Activated naive CD8-positive, alpha-beta T cell treated with anti-CD3 and anti-CD28 coated beads for 36 hours (primary cell): Measurements from ENCODE around the gene TTC9. TPM values are rescaled to one million over a fixed set of nuclear protein-coding genes. Genes with fewer than 3 reads are reported as not detected.
"Not testable (repeated sequence)": the region's sequence is repeated elsewhere in the genome, so short reads cannot be mapped to it uniquely, and the experiment has no call there.

ENCODE experiments used
- DNase-seq: peaks from one replicate; pipeline ENCODE4 v3.0.0; 2021
- H3K27ac Mint-ChIP-seq: one replicate; pipeline ENCODE4 v1.8.0; 2022; ENCODE audit warnings: mild to moderate bottlenecking, moderate library complexity, mixed read lengths
- H3K27me3 Mint-ChIP-seq: one replicate; pipeline ENCODE4 v1.8.0; 2022; ENCODE audit warnings: mild to moderate bottlenecking, mixed read lengths
- H3K36me3 Mint-ChIP-seq: one replicate; pipeline ENCODE4 v1.8.0; 2021; ENCODE audit warnings: mild to moderate bottlenecking, mixed read lengths
- H3K4me1 Mint-ChIP-seq: one replicate; pipeline ENCODE4 v1.8.0; 2021; ENCODE audit warnings: mixed read lengths
- H3K4me3 Mint-ChIP-seq: one replicate; pipeline ENCODE4 v1.8.0; 2022; ENCODE audit warnings: mild to moderate bottlenecking, moderate library complexity, mixed read lengths
- H3K9me3 Mint-ChIP-seq: one replicate; pipeline ENCODE4 v1.8.0; 2022; ENCODE audit warnings: mixed read lengths
- total RNA-seq, 2 experiments: library from RNA; stranded (reverse); gene quantifications; one replicate each; pipeline ENCODE4 v1.2.3, GENCODE V29; 2021

Gene TTC9
- total RNA-seq, 2 experiments from 2014 or later, result 4.9 to 5.4 TPM

DNA sequence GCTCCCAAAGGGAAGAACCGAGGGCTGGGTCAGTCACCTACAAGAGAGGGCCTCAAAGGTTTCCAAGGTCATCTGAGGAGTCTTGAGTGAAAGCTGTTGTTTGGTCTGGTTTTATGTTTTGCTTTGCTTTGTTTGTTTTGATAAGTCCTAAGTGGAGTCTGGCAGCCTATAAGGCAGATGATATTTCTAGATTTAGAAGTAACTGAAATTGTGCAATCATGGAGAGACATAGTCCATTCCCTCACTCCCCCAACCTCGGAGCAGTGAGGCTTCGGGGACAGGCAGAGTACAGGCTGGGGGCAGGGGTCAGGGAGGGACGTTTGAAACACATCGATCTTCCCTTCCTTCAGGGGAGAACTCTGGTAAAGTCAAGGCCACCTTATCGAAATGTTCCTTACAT lies 42.3 kb downstream of the TTC9 start:
- H3K4me1 Mint-ChIP-seq, result peaks cover 2% of the 10 kb centered on the region
- no peaks in the 10 kb centered on the region for H3K27me3 Mint-ChIP-seq
- H3K9me3 Mint-ChIP-seq, result no peaks in the 10 kb centered on the region
- DNase-seq, result no peak
- H3K27ac Mint-ChIP-seq, result no peak overlapping the region
- H3K36me3 Mint-ChIP-seq, result no peaks in the 10 kb centered on the region
- no peak overlapping the region for H3K4me3 Mint-ChIP-seq

DNA sequence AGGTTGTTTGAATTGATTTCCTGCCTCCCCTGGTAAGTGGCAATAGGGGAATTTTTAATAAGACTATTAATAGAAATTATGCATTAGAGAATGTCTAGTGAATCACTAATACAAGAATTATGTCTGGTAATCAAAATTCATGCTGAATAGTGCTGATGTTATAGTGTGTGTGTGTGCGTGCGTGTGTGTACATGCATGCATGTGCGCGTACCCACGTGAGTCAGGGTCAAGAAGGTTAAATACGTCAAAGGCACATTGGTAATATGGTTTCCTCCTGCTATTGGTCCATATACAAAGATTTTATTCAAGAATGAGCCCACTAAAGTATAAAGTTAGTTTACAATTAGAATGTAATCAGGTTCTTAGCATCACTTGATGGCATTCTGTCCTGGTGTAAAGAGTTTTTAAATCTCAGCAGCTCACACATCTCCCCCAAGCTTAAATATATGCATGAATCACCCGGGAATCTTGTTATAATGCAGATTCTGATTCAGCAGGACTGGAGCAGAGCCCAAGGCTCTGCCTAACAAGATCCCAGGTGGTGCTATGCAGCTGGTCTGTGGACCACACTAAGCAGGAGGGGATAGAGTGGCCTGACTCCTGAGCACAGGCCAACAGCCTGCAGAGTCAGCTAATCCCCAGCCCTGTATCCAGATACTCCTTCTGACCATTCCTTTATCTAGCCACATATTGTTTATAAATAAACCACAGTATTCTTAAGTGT lies 43.9 kb downstream of the TTC9 start:
- DNase-seq, result no peak
- peaks cover under 1% of the 10 kb centered on the region for H3K4me1 Mint-ChIP-seq
- no peak overlapping the region for H3K27ac Mint-ChIP-seq
- H3K27me3 Mint-ChIP-seq, result no peaks in the 10 kb centered on the region
- H3K4me3 Mint-ChIP-seq, result no peak overlapping the region
- H3K36me3 Mint-ChIP-seq, result no peaks in the 10 kb centered on the region
- no peaks in the 10 kb centered on the region for H3K9me3 Mint-ChIP-seq

DNA sequence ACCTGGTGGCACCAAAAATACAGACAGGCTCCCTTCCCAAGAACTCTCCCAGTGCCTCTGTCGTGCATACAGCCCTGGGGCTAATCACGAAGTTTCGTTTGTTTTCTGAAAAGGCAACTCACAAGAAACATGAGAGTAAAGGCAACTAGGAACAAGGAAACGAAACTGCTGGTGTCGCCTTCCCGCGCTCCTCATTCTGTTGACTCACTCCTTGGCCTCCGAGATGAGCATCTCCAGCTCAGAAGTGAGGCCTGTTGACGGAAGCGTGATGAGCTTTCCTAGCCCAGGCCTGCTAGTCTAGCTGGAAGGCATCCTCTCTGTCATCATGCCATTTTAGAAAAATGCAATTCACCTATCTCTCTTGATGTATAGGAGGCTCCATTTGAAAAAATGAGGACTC lies 50.5 kb downstream of the TTC9 start:
- Mint-ChIP-seq H3K4me3 (no peak overlapping the region), H3K4me1 (no peaks in the 10 kb centered on the region), H3K36me3 (no peaks in the 10 kb centered on the region), H3K27ac (no peak overlapping the region), H3K9me3 (no peaks in the 10 kb centered on the region), H3K27me3 (no peaks in the 10 kb centered on the region)
- no peak for DNase-seq

GRCh38 chr14:70696026-70696425 lies 54.3 kb downstream of the TTC9 start:
- no peak for DNase-seq
- Mint-ChIP-seq H3K9me3 (no peaks in the 10 kb centered on the region), H3K36me3 (no peaks in the 10 kb centered on the region), H3K27ac (no peak overlapping the region), H3K27me3 (no peaks in the 10 kb centered on the region), H3K4me3 (no peak overlapping the region), H3K4me1 (no peaks in the 10 kb centered on the region)

DNA sequence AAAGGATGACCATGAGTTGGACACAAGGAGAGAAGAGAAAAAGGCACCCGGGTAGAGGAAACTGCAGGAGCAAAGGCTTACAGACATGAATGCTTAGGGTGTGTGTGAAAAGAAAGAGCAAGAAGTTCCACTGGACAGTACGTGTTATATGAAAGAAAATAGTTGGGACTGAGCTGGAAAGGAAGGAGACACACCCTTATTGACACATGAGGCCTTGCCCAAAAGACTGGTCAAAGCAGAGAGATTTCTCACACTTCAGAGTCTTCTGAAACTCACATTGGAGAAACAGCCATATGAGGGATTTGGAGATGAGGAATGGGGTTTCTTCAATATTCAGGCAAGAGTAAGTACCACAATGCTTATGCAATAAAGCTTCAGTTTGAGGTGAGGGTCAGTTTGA lies 56.0 kb downstream of the TTC9 start:
- no peak for DNase-seq
- Mint-ChIP-seq H3K4me1 (no peaks in the 10 kb centered on the region), H3K27me3 (no peaks in the 10 kb centered on the region), H3K27ac (no peak overlapping the region), H3K9me3 (no peaks in the 10 kb centered on the region), H3K36me3 (no peaks in the 10 kb centered on the region), H3K4me3 (no peak overlapping the region)

- Mint-ChIP-seq H3K4me1 (no peaks in the 10 kb centered on the region), H3K4me3 (no peak overlapping the region), H3K36me3 (no peaks in the 10 kb centered on the region), H3K9me3 (no peaks in the 10 kb centered on the region), H3K27ac (no peak overlapping the region), H3K27me3 (no peaks in the 10 kb centered on the region)
- no peak for DNase-seq
Observed at GRCh38 chr14:70698288-70698687, 56.6 kb downstream of the TTC9 start.

DNA sequence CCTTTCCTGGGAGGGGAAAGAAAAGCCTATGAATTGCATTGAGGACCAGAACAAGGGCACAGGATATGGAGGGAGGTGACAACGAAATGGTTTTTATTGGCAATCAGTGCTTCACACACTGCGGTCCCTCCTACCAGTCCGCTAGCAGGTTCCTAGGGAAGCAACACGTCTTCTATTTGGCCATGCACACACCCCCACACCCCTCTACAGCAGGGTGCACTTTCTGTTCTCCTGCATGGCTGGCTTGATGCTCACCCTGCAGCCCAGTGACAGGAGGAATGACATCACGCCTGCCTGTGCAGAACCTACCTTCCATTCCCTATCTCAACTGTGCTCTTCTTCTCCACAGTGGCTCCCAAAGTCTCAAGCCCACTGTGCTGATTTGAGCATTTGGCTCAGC lies 57.9 kb downstream of the TTC9 start:
- Mint-ChIP-seq H3K4me1 (no peaks in the 10 kb centered on the region), H3K27me3 (no peaks in the 10 kb centered on the region), H3K4me3 (no peak overlapping the region), H3K9me3 (no peaks in the 10 kb centered on the region), H3K36me3 (no peaks in the 10 kb centered on the region), H3K27ac (no peak overlapping the region)
- no peak for DNase-seq

DNA sequence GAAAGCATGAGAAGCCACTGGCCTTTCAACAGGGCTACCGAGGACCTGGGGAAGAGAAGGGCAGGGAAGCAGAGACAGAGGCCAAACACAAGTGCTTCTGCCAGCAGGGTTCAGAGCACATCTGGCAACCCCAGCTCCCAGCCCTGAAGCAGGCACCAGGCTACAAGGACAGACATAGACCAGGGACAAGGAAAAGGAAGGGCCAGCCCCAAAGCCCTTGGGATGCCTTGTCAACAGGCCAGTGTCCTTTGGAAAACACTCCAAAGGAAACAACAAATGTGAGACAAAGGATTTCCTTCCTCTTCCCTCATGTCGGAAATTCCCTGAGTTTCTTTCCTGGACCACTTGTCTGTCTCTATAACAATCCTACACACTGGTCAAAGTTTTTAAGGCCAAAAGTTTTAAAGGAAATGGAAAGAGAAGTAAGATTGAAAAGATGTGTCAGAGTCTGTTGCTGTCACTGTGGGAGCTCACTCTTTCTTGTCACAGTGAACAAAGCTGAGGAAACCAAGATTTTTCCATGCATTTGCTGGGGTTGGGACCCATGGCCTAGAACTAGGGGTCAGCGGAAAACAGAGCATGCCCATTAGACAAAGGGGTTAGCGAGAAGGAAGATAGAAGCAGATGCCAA lies 59.4 kb downstream of the TTC9 start:
- H3K9me3 Mint-ChIP-seq, result no peaks in the 10 kb centered on the region
- H3K27ac Mint-ChIP-seq, result no peak overlapping the region
- H3K4me3 Mint-ChIP-seq, result no peak overlapping the region
- H3K27me3 Mint-ChIP-seq, result no peaks in the 10 kb centered on the region
- no peaks in the 10 kb centered on the region for H3K4me1 Mint-ChIP-seq
- H3K36me3 Mint-ChIP-seq, result no peaks in the 10 kb centered on the region
- DNase-seq, result no peak

- no peak overlapping the region for H3K27ac Mint-ChIP-seq
- no peaks in the 10 kb centered on the region for H3K4me1 Mint-ChIP-seq
Observed at GRCh38 chr14:70701610-70702009, 59.9 kb downstream of the TTC9 start.

GRCh38 chr14:70702161-70702560 lies 60.4 kb downstream of the TTC9 start:
- no peaks in the 10 kb centered on the region for H3K27me3 Mint-ChIP-seq
- H3K4me1 Mint-ChIP-seq, result peaks cover under 1% of the 10 kb centered on the region
- no peak for DNase-seq
- H3K27ac Mint-ChIP-seq, result no peak overlapping the region
- no peaks in the 10 kb centered on the region for H3K36me3 Mint-ChIP-seq
- no peak overlapping the region for H3K4me3 Mint-ChIP-seq
- H3K9me3 Mint-ChIP-seq, result no peaks in the 10 kb centered on the region

More at GRCh38 chr14:70701610-70702009, 59.9 kb downstream of the TTC9 start:
- H3K36me3 Mint-ChIP-seq, result no peaks in the 10 kb centered on the region
- no peaks in the 10 kb centered on the region for H3K27me3 Mint-ChIP-seq
- DNase-seq, result no peak
- H3K4me3 Mint-ChIP-seq, result no peak overlapping the region
- no peaks in the 10 kb centered on the region for H3K9me3 Mint-ChIP-seq

GRCh38 chr14:70703621-70704168 lies 62.0 kb downstream of the TTC9 start:
- DNase-seq, H3K4me3 Mint-ChIP-seq, H3K27ac Mint-ChIP-seq, H3K36me3 Mint-ChIP-seq, H3K4me1 Mint-ChIP-seq, H3K9me3 Mint-ChIP-seq, H3K27me3 Mint-ChIP-seq: not testable (repeated sequence)

GRCh38 chr14:70704960-70705359 lies 63.2 kb downstream of the TTC9 start:
- Mint-ChIP-seq H3K27me3 (no peaks in the 10 kb centered on the region), H3K27ac (no peak overlapping the region), H3K36me3 (no peaks in the 10 kb centered on the region), H3K9me3 (no peaks in the 10 kb centered on the region), H3K4me3 (no peak overlapping the region), H3K4me1 (peaks cover 4% of the 10 kb centered on the region)
- DNase-seq, result no peak

DNA sequence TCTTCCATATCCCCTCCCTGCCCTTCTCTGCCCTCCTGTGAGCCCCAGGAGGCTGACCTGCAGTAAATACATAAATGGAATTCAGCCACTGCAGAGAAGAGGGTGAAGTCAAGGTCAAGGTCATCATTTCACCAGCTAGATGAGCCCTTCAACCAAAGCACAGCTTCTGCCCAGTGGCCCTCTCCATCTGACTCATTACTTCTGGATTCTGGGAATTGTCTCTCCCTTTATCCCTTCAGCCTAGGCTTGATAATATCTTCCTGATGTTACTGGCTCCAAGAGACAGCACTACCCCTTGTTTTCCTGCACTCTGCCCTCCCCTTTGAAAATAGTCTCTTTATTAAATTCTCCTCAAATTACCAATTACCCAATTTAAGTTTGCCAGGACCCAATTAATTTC lies 64.5 kb downstream of the TTC9 start:
- no peaks in the 10 kb centered on the region for H3K36me3 Mint-ChIP-seq
- H3K9me3 Mint-ChIP-seq, result no peaks in the 10 kb centered on the region
- DNase-seq, result no peak
- H3K27me3 Mint-ChIP-seq, result no peaks in the 10 kb centered on the region
- no peak overlapping the region for H3K27ac Mint-ChIP-seq
- no peak overlapping the region for H3K4me3 Mint-ChIP-seq
- peaks cover 4% of the 10 kb centered on the region for H3K4me1 Mint-ChIP-seq

GRCh38 chr14:70707138-70708038 lies 65.7 kb downstream of the TTC9 start:
- H3K27ac Mint-ChIP-seq, result no peak overlapping the region
- H3K9me3 Mint-ChIP-seq, result no peaks in the 10 kb centered on the region
- DNase-seq, result peak; percentile 30
- no peak overlapping the region for H3K4me3 Mint-ChIP-seq
- H3K4me1 Mint-ChIP-seq, result peaks cover 4% of the 10 kb centered on the region
- H3K27me3 Mint-ChIP-seq, result no peaks in the 10 kb centered on the region
- H3K36me3 Mint-ChIP-seq, result no peaks in the 10 kb centered on the region
